HFF-Myc (cell line): ENCODE data around the gene RAB27B.
A peak's percentile ranks its signal among the peaks of the same experiment; 100 is the strongest.

Experiments
- DNase-seq: peaks from one replicate; pipeline ENCODE4 v3.0.0-alpha.2; 2011; ENCODE audit warnings: low read depth; ENCODE audit errors: extremely low read depth
- H3K4me3 ChIP-seq: replicated peaks from 2 replicates; pipeline ENCODE4 v1.5.1; 2011; ENCODE audit warnings: low read depth, mild to moderate bottlenecking, control low read depth, low read length
- CTCF ChIP-seq: IDR thresholded peaks from 2 replicates; pipeline ENCODE4 v1.5.1; 2012; ENCODE audit warnings: mild to moderate bottlenecking, low read depth, low read length, control low read depth; ENCODE audit errors: missing control alignments

The RAB27B gene

GRCh38 chr18:54877076-54877475, 48.8 kb downstream of the RAB27B start:
- no peak overlapping the region for H3K4me3 ChIP-seq
- no peak for TF ChIP-seq CTCF
- DNase-seq: no peak

- H3K4me3 ChIP-seq: no peak overlapping the region
- no peak for TF ChIP-seq CTCF
- no peak for DNase-seq
These were observed 49.9 kb downstream of the RAB27B start for GRCh38 chr18:54878159-54878622.

GRCh38 chr18:54878659-54879358, 50.5 kb downstream of the RAB27B start:
- H3K4me3 ChIP-seq: no peak overlapping the region
- no peak for DNase-seq
- TF ChIP-seq CTCF: no peak

- H3K4me3 ChIP-seq: no peak overlapping the region
- DNase-seq: no peak
- no peak for TF ChIP-seq CTCF
These were observed 51.4 kb downstream of the RAB27B start for GRCh38 chr18:54879691-54880090.

- H3K4me3 ChIP-seq: no peak overlapping the region
These were observed 52.3 kb downstream of the RAB27B start for GRCh38 chr18:54880395-54881105.

GRCh38 chr18:54881229-54881768, 53.0 kb downstream of the RAB27B start:
- no peak for TF ChIP-seq CTCF
- no peak overlapping the region for H3K4me3 ChIP-seq
- no peak for DNase-seq

More at GRCh38 chr18:54880395-54881105, 52.3 kb downstream of the RAB27B start:
- DNase-seq: peak; percentile 75
- TF ChIP-seq CTCF: no peak
